Measurements from ENCODE around the gene POU2F1. TPM values are rescaled to one million over a fixed set of nuclear protein-coding genes. Genes with fewer than 3 reads are reported as not detected.

Gene POU2F1
- total and polyA plus RNA-seq, 4 experiments from 2014 or later, result 5.7 to 22.9 (median 14.4) TPM

DNA sequence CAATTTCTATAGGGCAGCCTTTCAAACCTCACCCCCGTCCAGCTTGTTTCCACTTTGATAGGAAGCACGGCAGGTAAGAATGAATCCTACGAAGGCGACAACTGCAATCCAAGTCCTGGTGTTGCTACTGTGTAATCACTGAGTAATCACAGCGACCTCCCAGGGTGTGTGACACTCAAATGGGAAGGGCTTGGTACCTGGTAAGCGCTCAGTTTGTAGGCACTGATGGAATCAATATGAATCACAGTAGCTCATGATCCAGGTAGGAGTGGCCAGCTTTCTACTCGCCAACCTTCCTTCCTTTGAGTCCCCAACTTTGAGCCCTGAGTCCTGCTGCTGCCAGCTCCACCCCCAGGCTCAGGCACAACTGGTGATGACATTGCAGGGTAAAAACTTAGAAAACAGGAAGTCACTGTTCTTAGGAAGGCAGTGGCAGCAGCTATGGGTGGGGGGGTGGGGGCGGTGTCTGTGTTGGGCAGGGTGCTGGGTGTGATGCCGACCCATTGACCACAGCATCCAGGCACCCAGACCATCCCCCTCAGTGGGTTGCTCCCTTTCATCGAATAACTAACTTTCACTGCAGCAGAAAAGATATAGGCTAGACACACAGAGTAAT is 226.9 kb downstream of the POU2F1 start:
- Histone ChIP-seq H3K36me3 (ENCODE audit: insufficient read depth, low read length) (peaks cover 13% of the 10 kb centered on the region), H3K4me1 (ENCODE audit: insufficient read depth, low read length) (peaks cover 83% of the 10 kb centered on the region), H3K4me3 (ENCODE audit: low read length in 2 of 2) (peak overlapping the region; percentile 7 to 34), H3K27ac (ENCODE audit: low read depth, low read length) (peak overlapping the region; percentile 63), H3K27me3 (ENCODE audit: insufficient read depth, low read length) (no peaks in the 10 kb centered on the region), H3K9me3 (ENCODE audit: control insufficient read depth in 1 of 2, low read length in 2 of 2) (no peaks in the 10 kb centered on the region)
- Mint-ChIP-seq H3K27me3 (no peaks in the 10 kb centered on the region), H3K9me3 (no peaks in the 10 kb centered on the region), H3K4me1 (peaks cover 59 to 93% (median 74%) of the 10 kb centered on the region in 4 donors), H3K4me3 (peak overlapping the region; percentile 66 to 92 (median 82)), H3K36me3 (peaks cover 19 to 50% of the 10 kb centered on the region in 2 donors), H3K27ac (peak overlapping the region; percentile 91 to 99 (median 96))
- ChIA-PET POLR2A (ENCODE audit: partially characterized antibody) (interaction anchor here (0.6 to 5.7 kb wide), 29 partner anchors 8 to 489 kb away, joined by 3 to 105 read pairs (median 5); partner anchors contain the start of genes CD247, DCAF6, GPA33 and POU2F1), CTCF (ENCODE audit: partially characterized antibody) (interaction anchor here (0.7 to 2.8 kb wide), 21 partner anchors 8 to 388 kb away, joined by 3 to 50 read pairs (median 3); partner anchors contain the start of genes CD247 and POU2F1)
- peak; percentile 73 to 93 (median 76) for DNase-seq
- intact Hi-C loops (cut with micrococcal nuclease), result loop anchor here (1.0 to 5.0 kb wide), 6 partner anchors 9 to 227 kb away; partner anchors contain the start of gene POU2F1

DNA sequence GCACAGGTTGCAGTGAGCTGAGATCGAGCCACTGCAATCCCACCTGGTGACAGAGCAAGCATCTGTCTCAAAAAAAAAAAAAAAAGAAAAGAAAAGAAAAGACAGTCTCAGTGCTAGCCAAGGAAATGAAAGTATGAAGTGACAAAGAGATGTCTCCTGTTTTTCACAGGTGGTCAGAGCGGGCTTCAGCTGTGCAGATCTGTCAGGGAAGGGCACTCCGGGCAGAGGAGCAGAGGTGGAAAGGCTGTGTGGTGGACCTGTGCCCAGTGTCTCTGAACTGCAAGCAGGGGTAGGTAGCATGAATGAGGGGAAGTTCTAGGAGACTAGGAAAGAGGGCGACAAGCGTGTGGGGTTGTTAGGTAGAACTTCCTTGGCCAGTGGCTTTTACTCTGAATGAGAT is 230.2 kb downstream of the POU2F1 start:
- H3K4me3 ChIP-seq (ENCODE audit: low read length in 2 of 2), result no peak overlapping the region
- intact Hi-C loops (cut with micrococcal nuclease), result no loop called here
- Mint-ChIP-seq H3K9me3 (no peaks in the 10 kb centered on the region), H3K36me3 (peaks cover 9 to 30% of the 10 kb centered on the region in 2 donors), H3K27me3 (no peaks in the 10 kb centered on the region), H3K4me1 (peaks cover 53 to 84% (median 65%) of the 10 kb centered on the region in 4 donors), H3K27ac (peak overlapping the region; percentile 90 to 98 (median 97)), H3K4me3 (peak overlapping the region; percentile 82 to 92 (median 88))
- H3K27ac ChIP-seq (ENCODE audit: low read depth, low read length), result peak overlapping the region; percentile 36
- no peaks in the 10 kb centered on the region for H3K9me3 ChIP-seq (ENCODE audit: control insufficient read depth in 1 of 2, low read length in 2 of 2)
- no peaks in the 10 kb centered on the region for H3K27me3 ChIP-seq (ENCODE audit: insufficient read depth, low read length)
- peaks cover 89% of the 10 kb centered on the region for H3K4me1 ChIP-seq (ENCODE audit: insufficient read depth, low read length)
- ChIA-PET POLR2A (ENCODE audit: partially characterized antibody) (interaction anchor here (0.7 to 10.3 kb wide), 9 partner anchors 9 to 263 kb away, joined by 3 to 230 read pairs (median 3); partner anchors contain the start of gene CD247), CTCF (ENCODE audit: partially characterized antibody) (interaction anchor here (1.3 to 2.3 kb wide), 6 partner anchors 10 to 83 kb away, joined by 3 to 9 read pairs (median 6); partner anchors contain the start of gene CD247)
- peak in 1 of 5 donors; percentile 26 for DNase-seq
- H3K36me3 ChIP-seq (ENCODE audit: insufficient read depth, low read length), result no peaks in the 10 kb centered on the region

DNA sequence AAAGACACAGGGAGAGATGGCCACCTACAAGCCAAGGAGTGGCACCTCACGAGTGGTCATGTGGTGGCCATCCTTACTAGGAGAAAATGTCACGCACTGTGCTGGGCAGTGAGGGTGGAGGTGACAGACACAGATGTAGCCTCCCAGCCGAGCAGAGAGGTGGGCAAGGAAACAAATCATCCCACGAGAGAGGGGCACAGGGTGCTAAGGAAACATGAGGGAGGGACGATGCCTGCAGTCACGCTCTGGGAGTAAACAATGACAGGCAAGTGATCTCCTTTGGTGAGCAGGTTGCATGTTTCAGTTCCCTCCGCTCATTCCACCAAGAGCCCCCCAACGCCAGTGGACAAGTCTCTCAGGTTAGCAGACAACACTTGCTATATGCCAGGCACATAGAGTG is 231.8 kb downstream of the POU2F1 start:
- POLR2A ChIA-PET (ENCODE audit: partially characterized antibody), result interaction anchor here (1.1 to 10.3 kb wide), 4 partner anchors 14 to 65 kb away, joined by 3 to 230 read pairs (median 52); partner anchors contain the start of gene CD247
- Mint-ChIP-seq H3K27me3 (no peaks in the 10 kb centered on the region), H3K27ac (peak overlapping the region; percentile 86 to 97 (median 91)), H3K4me1 (peaks cover 54 to 84% (median 66%) of the 10 kb centered on the region in 4 donors), H3K9me3 (no peaks in the 10 kb centered on the region), H3K36me3 (peaks cover 5 to 23% of the 10 kb centered on the region in 2 donors), H3K4me3 (peak overlapping the region in 7 of 8 donors; percentile 40 to 92 (median 60))
- Histone ChIP-seq H3K36me3 (ENCODE audit: insufficient read depth, low read length) (no peaks in the 10 kb centered on the region), H3K27ac (ENCODE audit: low read depth, low read length) (peak overlapping the region; percentile 50), H3K27me3 (ENCODE audit: insufficient read depth, low read length) (no peaks in the 10 kb centered on the region), H3K4me1 (ENCODE audit: insufficient read depth, low read length) (peaks cover 88% of the 10 kb centered on the region), H3K9me3 (ENCODE audit: control insufficient read depth in 1 of 2, low read length in 2 of 2) (no peaks in the 10 kb centered on the region), H3K4me3 (ENCODE audit: low read length in 2 of 2) (no peak overlapping the region)
- DNase-seq, result no peak
- intact Hi-C loops (cut with micrococcal nuclease), result no loop called here
- CTCF ChIA-PET (ENCODE audit: partially characterized antibody), result interaction anchor here (1.2 kb wide), 1 partner anchor 9 kb away, joined by 5 read pairs; no protein-coding TSS in a partner anchor

DNA sequence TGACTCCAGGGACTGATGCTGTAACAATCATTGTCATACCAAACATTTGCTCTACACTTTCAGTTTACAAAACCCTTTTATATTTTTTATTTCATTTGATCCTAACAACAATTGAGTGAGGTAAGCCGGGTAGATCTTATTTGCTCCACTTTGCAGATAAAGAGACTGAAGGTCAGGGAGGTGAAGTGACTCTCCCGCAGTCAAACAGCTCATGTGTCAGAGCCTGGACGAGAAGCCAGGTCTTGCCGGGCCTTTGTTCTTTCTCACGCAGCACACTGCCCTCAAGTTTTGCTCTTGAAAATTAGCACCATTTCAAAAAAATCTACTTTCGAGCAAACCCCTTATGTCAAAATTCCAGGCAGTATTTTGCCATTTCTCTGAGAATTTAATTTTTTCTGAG is 232.4 kb downstream of the POU2F1 start:
- Histone ChIP-seq H3K4me1 (ENCODE audit: insufficient read depth, low read length) (peaks cover 88% of the 10 kb centered on the region), H3K36me3 (ENCODE audit: insufficient read depth, low read length) (peaks cover 3% of the 10 kb centered on the region), H3K27ac (ENCODE audit: low read depth, low read length) (peak overlapping the region; percentile 30), H3K4me3 (ENCODE audit: low read length in 2 of 2) (no peak overlapping the region), H3K27me3 (ENCODE audit: insufficient read depth, low read length) (no peaks in the 10 kb centered on the region), H3K9me3 (ENCODE audit: control insufficient read depth in 1 of 2, low read length in 2 of 2) (no peaks in the 10 kb centered on the region)
- peaks cover 54 to 84% (median 66%) of the 10 kb centered on the region in 4 donors for H3K4me1 Mint-ChIP-seq
- H3K9me3 Mint-ChIP-seq, result no peaks in the 10 kb centered on the region
- ChIA-PET POLR2A (ENCODE audit: partially characterized antibody) (interaction anchor here (1.1 to 10.3 kb wide), 6 partner anchors 7 to 64 kb away, joined by 3 to 230 read pairs (median 47); partner anchors contain the start of gene CD247), CTCF (ENCODE audit: partially characterized antibody) (interaction anchor here (0.5 to 1.3 kb wide), 6 partner anchors 10 to 233 kb away, joined by 3 to 7 read pairs (median 4); partner anchors contain the start of genes CD247 and POU2F1)
- H3K27me3 Mint-ChIP-seq, result no peaks in the 10 kb centered on the region
- peak overlapping the region; percentile 61 to 85 (median 69) for H3K4me3 Mint-ChIP-seq
- DNase-seq, result no peak
- intact Hi-C loops (cut with micrococcal nuclease), result no loop called here
- H3K27ac Mint-ChIP-seq, result peak overlapping the region; percentile 87 to 96 (median 93)
- peaks cover 8 to 27% of the 10 kb centered on the region in 2 donors for H3K36me3 Mint-ChIP-seq

DNA sequence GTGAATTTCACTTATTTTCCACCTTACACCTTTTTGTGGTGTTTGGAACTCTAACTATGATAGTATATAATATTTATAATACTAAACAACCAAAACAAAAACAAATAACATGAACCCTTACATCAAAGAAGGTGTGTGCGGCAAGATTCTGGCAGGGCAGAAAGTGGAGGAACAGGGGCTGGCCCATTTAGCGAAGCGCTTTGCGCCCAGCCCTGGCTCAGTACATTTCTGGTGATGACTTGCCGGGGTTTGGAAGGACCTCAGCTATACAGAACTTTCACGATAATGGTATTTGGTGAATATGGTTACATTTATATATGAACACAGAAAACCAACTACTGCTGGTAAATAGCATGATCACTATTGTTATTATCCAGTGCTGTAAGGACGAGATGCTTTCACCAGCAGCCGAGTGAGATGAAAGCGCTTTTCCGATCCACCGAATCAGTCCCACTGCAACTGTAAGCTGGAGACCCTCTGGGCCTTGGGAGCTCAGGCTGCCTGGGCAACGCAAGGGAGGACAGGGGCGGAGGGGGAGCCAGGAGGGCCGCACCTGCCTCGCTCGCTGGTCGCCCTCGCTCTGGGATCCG is 233.7 kb downstream of the POU2F1 start:
- no peaks in the 10 kb centered on the region for H3K9me3 Mint-ChIP-seq
- Histone ChIP-seq H3K9me3 (ENCODE audit: control insufficient read depth in 1 of 2, low read length in 2 of 2) (no peaks in the 10 kb centered on the region), H3K27ac (ENCODE audit: low read depth, low read length) (peak overlapping the region; percentile 88), H3K4me3 (ENCODE audit: low read length in 2 of 2) (peak overlapping the region; percentile 29 to 85), H3K36me3 (ENCODE audit: insufficient read depth, low read length) (peaks cover 4% of the 10 kb centered on the region), H3K27me3 (ENCODE audit: insufficient read depth, low read length) (no peaks in the 10 kb centered on the region), H3K4me1 (ENCODE audit: insufficient read depth, low read length) (peaks cover 82% of the 10 kb centered on the region)
- peaks cover 8 to 29% of the 10 kb centered on the region in 2 donors for H3K36me3 Mint-ChIP-seq
- H3K4me3 Mint-ChIP-seq, result peak overlapping the region; percentile 76 to 88 (median 86)
- DNase-seq, result peak in 3 of 5 donors; percentile 32 to 66 (median 33)
- H3K27me3 Mint-ChIP-seq, result no peaks in the 10 kb centered on the region
- ChIA-PET CTCF (ENCODE audit: partially characterized antibody) (interaction anchor here (1.0 to 4.2 kb wide), 8 partner anchors 10 to 80 kb away, joined by 3 to 38 read pairs (median 8); partner anchors contain the start of gene CD247), POLR2A (ENCODE audit: partially characterized antibody) (interaction anchor here (0.8 to 10.3 kb wide), 16 partner anchors 8 to 234 kb away, joined by 3 to 230 read pairs (median 18); partner anchors contain the start of genes CD247 and POU2F1)
- H3K27ac Mint-ChIP-seq, result peak overlapping the region; percentile 82 to 96 (median 93)
- peaks cover 53 to 77% (median 59%) of the 10 kb centered on the region in 4 donors for H3K4me1 Mint-ChIP-seq
- intact Hi-C loops (cut with micrococcal nuclease), result loop anchor here (2.0 kb wide), 1 partner anchor 234 kb away; the partner anchor contains the start of gene POU2F1

DNA sequence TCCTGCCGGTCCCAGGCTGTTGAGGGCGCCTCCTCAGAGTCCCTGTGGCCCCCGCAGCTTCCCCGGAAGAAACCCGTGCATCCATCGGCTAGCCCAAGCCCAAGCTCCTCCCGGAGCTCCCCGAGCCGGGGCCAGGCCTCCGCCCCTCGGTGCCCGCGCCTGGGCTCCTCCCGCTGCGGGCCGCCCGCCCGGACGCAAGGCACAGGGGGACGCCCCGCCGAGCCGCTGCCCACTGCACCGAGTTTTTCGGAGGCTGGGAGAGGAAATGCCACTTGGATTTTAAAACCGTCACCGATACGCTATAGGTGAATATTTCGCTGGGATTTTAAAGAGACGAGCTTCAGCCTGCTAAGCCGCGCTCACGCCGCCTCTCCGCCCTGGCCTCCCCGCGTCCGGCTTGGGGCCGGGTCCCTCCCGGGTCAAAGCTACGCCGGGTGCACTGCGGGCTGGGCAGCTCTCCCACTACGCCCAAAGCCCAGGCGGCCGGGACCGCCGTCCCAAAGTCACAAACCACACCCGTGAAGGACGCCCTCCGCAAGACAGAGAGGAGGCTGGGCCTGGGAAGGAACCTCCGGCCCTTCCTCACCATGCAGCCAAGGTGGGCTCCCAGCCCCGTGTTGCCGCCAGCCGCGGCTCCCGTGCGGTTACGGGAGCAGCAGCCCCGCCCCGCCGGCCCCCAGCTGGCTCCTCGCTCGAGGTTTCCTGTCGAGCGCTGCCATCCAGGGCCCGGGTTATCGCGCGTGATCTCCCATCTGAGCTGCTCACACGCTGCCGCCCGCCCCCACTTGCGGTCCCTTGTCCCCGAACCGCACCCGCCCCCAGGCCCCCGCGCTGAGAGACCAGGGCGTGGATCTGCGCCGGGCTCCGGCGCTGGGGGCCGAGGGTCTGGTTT is 234.5 kb downstream of the POU2F1 start:
- intact Hi-C loops (cut with micrococcal nuclease), result loop anchor here (1.0 to 2.0 kb wide), 2 partner anchors 63 to 234 kb away; partner anchors contain the start of genes CD247 and POU2F1
- ChIA-PET CTCF (ENCODE audit: partially characterized antibody) (interaction anchor here (1.0 to 4.2 kb wide), 9 partner anchors 8 to 188 kb away, joined by 3 to 38 read pairs (median 5); partner anchors contain the start of gene CD247), POLR2A (ENCODE audit: partially characterized antibody) (interaction anchor here (0.8 to 10.3 kb wide), 21 partner anchors 9 to 481 kb away, joined by 3 to 230 read pairs (median 11); partner anchors contain the start of genes CD247, DCAF6 and POU2F1)
- H3K27me3 ChIP-seq (ENCODE audit: insufficient read depth, low read length), result no peaks in the 10 kb centered on the region
- H3K9me3 ChIP-seq (ENCODE audit: control insufficient read depth in 1 of 2, low read length in 2 of 2), result no peaks in the 10 kb centered on the region
- Mint-ChIP-seq H3K27me3 (no peaks in the 10 kb centered on the region), H3K9me3 (no peaks in the 10 kb centered on the region), H3K36me3 (peaks cover 8 to 34% of the 10 kb centered on the region in 2 donors), H3K27ac (peak overlapping the region; percentile 51 to 98 (median 91)), H3K4me3 (peak overlapping the region; percentile 70 to 88 (median 86)), H3K4me1 (peaks cover 58 to 82% (median 63%) of the 10 kb centered on the region in 4 donors)
- peak overlapping the region; percentile 88 for H3K27ac ChIP-seq (ENCODE audit: low read depth, low read length)
- peak overlapping the region; percentile 29 to 85 for H3K4me3 ChIP-seq (ENCODE audit: low read length in 2 of 2)
- DNase-seq, result peak; percentile 81 to 92 (median 84)
- peaks cover 83% of the 10 kb centered on the region for H3K4me1 ChIP-seq (ENCODE audit: insufficient read depth, low read length)
- H3K36me3 ChIP-seq (ENCODE audit: insufficient read depth, low read length), result peaks cover 4% of the 10 kb centered on the region

All from CD4-positive, alpha-beta memory T cell (primary cell).